Fibroblast of pulmonary artery (primary cell): Measurements from ENCODE around the gene PDE9A.

Source experiments
- DNase-seq: peaks from one replicate; pipeline ENCODE4 v3.0.0-alpha.2; 2010; ENCODE audit warnings: low read depth
- H3K4me3 ChIP-seq: replicated peaks from 2 replicates; pipeline ENCODE4 v1.5.1; 2011; ENCODE audit warnings: low read depth, mild to moderate bottlenecking, control low read depth, low read length, moderate library complexity
- CTCF ChIP-seq: IDR thresholded peaks from 2 replicates; pipeline ENCODE4 v1.5.1; 2011; ENCODE audit warnings: mild to moderate bottlenecking, control low read depth, low read length, inconsistent platforms; ENCODE audit errors: missing control alignments

The PDE9A gene

GRCh38 chr21:42671778-42672593 lies 18.6 kb downstream of the PDE9A start:
- H3K4me3 ChIP-seq = no peak overlapping the region
- TF ChIP-seq CTCF = no peak
- no peak for DNase-seq

GRCh38 chr21:42672699-42673458 lies 19.5 kb downstream of the PDE9A start:
- no peak overlapping the region for H3K4me3 ChIP-seq
- peak; percentile 80 for DNase-seq
- no peak for TF ChIP-seq CTCF

- no peak for TF ChIP-seq CTCF
- DNase-seq = no peak
- no peak overlapping the region for H3K4me3 ChIP-seq
Observed at GRCh38 chr21:42673633-42674328, 20.4 kb downstream of the PDE9A start.

- TF ChIP-seq CTCF = no peak
- peak; percentile 21 for DNase-seq
- H3K4me3 ChIP-seq = no peak overlapping the region
Observed at GRCh38 chr21:42674351-42674940, 21.0 kb downstream of the PDE9A start.

- no peak for DNase-seq
- TF ChIP-seq CTCF = no peak
- H3K4me3 ChIP-seq = no peak overlapping the region
Observed at GRCh38 chr21:42675403-42675802, 22.0 kb downstream of the PDE9A start.

- TF ChIP-seq CTCF = no peak
- DNase-seq = no peak
- no peak overlapping the region for H3K4me3 ChIP-seq
Observed at GRCh38 chr21:42676808-42677207, 23.4 kb downstream of the PDE9A start.
